Measurements from ENCODE around the gene ZNF521.

The ZNF521 gene

GRCh38 chr18:25102662-25103061 is 249.3 kb downstream of the ZNF521 start:
- H3K4me3 ChIP-seq (ENCODE audit: low read length in 2 of 2) = no peak overlapping the region
- H3K79me1 ChIP-seq (ENCODE audit: low read depth, low read length) = no peaks in the 10 kb centered on the region
- no peak overlapping the region for H2BK5ac ChIP-seq (ENCODE audit: low read length)
- H2BK12ac ChIP-seq (ENCODE audit: low read length) = no peak overlapping the region
- WGBS, 2 donors (ENCODE audit: extremely low coverage in 2 of 2, insufficient read length in 2 of 2, insufficient replicate concordance in 1 of 2) = no CpG with 5 or more reads among the region's 2 CpGs
- no peak overlapping the region for H3K4me2 ChIP-seq (ENCODE audit: insufficient read depth, low read length, poor library complexity, severe bottlenecking)
- no peak overlapping the region for H4K8ac ChIP-seq (ENCODE audit: low read depth, low read length)
- H2AK5ac ChIP-seq (ENCODE audit: low read depth, low read length) = no peak overlapping the region
- H2BK15ac ChIP-seq (ENCODE audit: low read length) = no peak overlapping the region
- no peak overlapping the region for H3K18ac ChIP-seq (ENCODE audit: low read length)
- H3K36me3 ChIP-seq (replicated peaks in 1 of 2; ENCODE audit: control insufficient read depth in 2 of 2, insufficient read depth in 2 of 2, low read length in 2 of 2) = peaks cover 0 to 2% of the 10 kb centered on the region in 2 donors
- H3K27ac ChIP-seq (replicated peaks; ENCODE audit: low read length) = no peak overlapping the region
- no peak overlapping the region for H2BK120ac ChIP-seq (ENCODE audit: low read depth, low read length)
- H3K4me1 ChIP-seq (ENCODE audit: control insufficient read depth in 2 of 2, insufficient read depth in 1 of 2, low read depth in 1 of 2, low read length in 2 of 2) = peaks cover 2 to 14% of the 10 kb centered on the region in 2 donors
- no peak overlapping the region for H3K9ac ChIP-seq (ENCODE audit: low read depth, low read length, poor library complexity)
- no peaks in the 10 kb centered on the region for H3K27me3 ChIP-seq (ENCODE audit: control insufficient read depth in 3 of 3, insufficient read depth in 3 of 3, low read depth in 1 of 3, low read length in 3 of 3)
- no peaks in the 10 kb centered on the region for H3K9me3 ChIP-seq (replicated peaks in 1 of 2; ENCODE audit: control insufficient read depth in 2 of 2, insufficient read depth in 1 of 2, low read depth in 1 of 2, low read length in 2 of 2)
- H3K4ac ChIP-seq (ENCODE audit: low read length) = no peak overlapping the region
- DNase-seq (ENCODE audit: low spot score) = no peak
- H2AFZ ChIP-seq (ENCODE audit: low read length) = no peak overlapping the region
- no peak overlapping the region for H4K91ac ChIP-seq (ENCODE audit: low read depth, low read length, poor library complexity)
- H3K23ac ChIP-seq (ENCODE audit: low read depth, low read length, poor library complexity) = no peak overlapping the region
- H3K14ac ChIP-seq (ENCODE audit: low read length) = no peak overlapping the region

GRCh38 chr18:25100418-25100817 is 251.5 kb downstream of the ZNF521 start:
- WGBS, 2 donors (ENCODE audit: extremely low coverage in 2 of 2, insufficient read length in 2 of 2, insufficient replicate concordance in 1 of 2) = no CpG with 5 or more reads among the region's 3 CpGs
- H3K79me1 ChIP-seq (ENCODE audit: low read depth, low read length) = no peaks in the 10 kb centered on the region
- no peak overlapping the region for H2BK5ac ChIP-seq (ENCODE audit: low read length)

GRCh38 chr18:25099895-25100294 is 252.1 kb downstream of the ZNF521 start:
- Histone ChIP-seq H3K4me3 (ENCODE audit: low read length in 2 of 2) (no peak overlapping the region), H3K36me3 (replicated peaks in 1 of 2; ENCODE audit: control insufficient read depth in 2 of 2, insufficient read depth in 2 of 2, low read length in 2 of 2) (no peaks in the 10 kb centered on the region), H3K79me1 (ENCODE audit: low read depth, low read length) (no peaks in the 10 kb centered on the region), H4K8ac (ENCODE audit: low read depth, low read length) (no peak overlapping the region), H3K27ac (replicated peaks; ENCODE audit: low read length) (no peak overlapping the region), H2AFZ (ENCODE audit: low read length) (no peak overlapping the region), H2BK120ac (ENCODE audit: low read depth, low read length) (no peak overlapping the region), H2BK15ac (ENCODE audit: low read length) (no peak overlapping the region), H4K91ac (ENCODE audit: low read depth, low read length, poor library complexity) (no peak overlapping the region), H2BK5ac (ENCODE audit: low read length) (no peak overlapping the region), H3K18ac (ENCODE audit: low read length) (no peak overlapping the region), H3K4ac (ENCODE audit: low read length) (no peak overlapping the region), H2BK12ac (ENCODE audit: low read length) (no peak overlapping the region), H3K9ac (ENCODE audit: low read depth, low read length, poor library complexity) (no peak overlapping the region), H3K9me3 (replicated peaks in 1 of 2; ENCODE audit: control insufficient read depth in 2 of 2, insufficient read depth in 1 of 2, low read depth in 1 of 2, low read length in 2 of 2) (no peaks in the 10 kb centered on the region), H3K23ac (ENCODE audit: low read depth, low read length, poor library complexity) (no peak overlapping the region), H3K27me3 (ENCODE audit: control insufficient read depth in 3 of 3, insufficient read depth in 3 of 3, low read depth in 1 of 3, low read length in 3 of 3) (no peaks in the 10 kb centered on the region), H3K4me1 (ENCODE audit: control insufficient read depth in 2 of 2, insufficient read depth in 1 of 2, low read depth in 1 of 2, low read length in 2 of 2) (peaks cover 2 to 14% of the 10 kb centered on the region in 2 donors), H3K4me2 (ENCODE audit: insufficient read depth, low read length, poor library complexity, severe bottlenecking) (no peak overlapping the region), H3K14ac (ENCODE audit: low read length) (no peak overlapping the region), H2AK5ac (ENCODE audit: low read depth, low read length) (no peak overlapping the region)
- no CpG with 5 or more reads among the region's 3 CpGs for WGBS, 2 donors (ENCODE audit: extremely low coverage in 2 of 2, insufficient read length in 2 of 2, insufficient replicate concordance in 1 of 2)
- no peak for DNase-seq (ENCODE audit: low spot score)

More at GRCh38 chr18:25100418-25100817, 251.5 kb downstream of the ZNF521 start:
- Histone ChIP-seq H3K9ac (ENCODE audit: low read depth, low read length, poor library complexity) (no peak overlapping the region), H2BK15ac (ENCODE audit: low read length) (no peak overlapping the region), H3K9me3 (replicated peaks in 1 of 2; ENCODE audit: control insufficient read depth in 2 of 2, insufficient read depth in 1 of 2, low read depth in 1 of 2, low read length in 2 of 2) (no peaks in the 10 kb centered on the region), H4K8ac (ENCODE audit: low read depth, low read length) (no peak overlapping the region), H3K4me3 (ENCODE audit: low read length in 2 of 2) (no peak overlapping the region), H3K14ac (ENCODE audit: low read length) (no peak overlapping the region), H3K4me2 (ENCODE audit: insufficient read depth, low read length, poor library complexity, severe bottlenecking) (no peak overlapping the region), H2AFZ (ENCODE audit: low read length) (no peak overlapping the region), H3K23ac (ENCODE audit: low read depth, low read length, poor library complexity) (no peak overlapping the region), H3K18ac (ENCODE audit: low read length) (no peak overlapping the region), H3K4me1 (ENCODE audit: control insufficient read depth in 2 of 2, insufficient read depth in 1 of 2, low read depth in 1 of 2, low read length in 2 of 2) (peaks cover 2 to 14% of the 10 kb centered on the region in 2 donors), H3K27me3 (ENCODE audit: control insufficient read depth in 3 of 3, insufficient read depth in 3 of 3, low read depth in 1 of 3, low read length in 3 of 3) (no peaks in the 10 kb centered on the region), H4K91ac (ENCODE audit: low read depth, low read length, poor library complexity) (no peak overlapping the region), H2BK12ac (ENCODE audit: low read length) (no peak overlapping the region), H3K36me3 (replicated peaks in 1 of 2; ENCODE audit: control insufficient read depth in 2 of 2, insufficient read depth in 2 of 2, low read length in 2 of 2) (no peaks in the 10 kb centered on the region), H3K27ac (replicated peaks; ENCODE audit: low read length) (no peak overlapping the region), H2AK5ac (ENCODE audit: low read depth, low read length) (no peak overlapping the region), H2BK120ac (ENCODE audit: low read depth, low read length) (no peak overlapping the region), H3K4ac (ENCODE audit: low read length) (no peak overlapping the region)
- DNase-seq (ENCODE audit: low spot score) = no peak

GRCh38 chr18:25097569-25098056 is 254.4 kb downstream of the ZNF521 start:
- DNase-seq (ENCODE audit: low spot score) = no peak
- H3K27me3 ChIP-seq (ENCODE audit: control insufficient read depth in 3 of 3, insufficient read depth in 3 of 3, low read depth in 1 of 3, low read length in 3 of 3) = no peaks in the 10 kb centered on the region
- H3K18ac ChIP-seq (ENCODE audit: low read length) = no peak overlapping the region
- H3K9ac ChIP-seq (ENCODE audit: low read depth, low read length, poor library complexity) = no peak overlapping the region
- H2AK5ac ChIP-seq (ENCODE audit: low read depth, low read length) = no peak overlapping the region
- H4K8ac ChIP-seq (ENCODE audit: low read depth, low read length) = no peak overlapping the region
- H3K9me3 ChIP-seq (replicated peaks in 1 of 2; ENCODE audit: control insufficient read depth in 2 of 2, insufficient read depth in 1 of 2, low read depth in 1 of 2, low read length in 2 of 2) = no peaks in the 10 kb centered on the region
- WGBS, 2 donors (ENCODE audit: extremely low coverage in 2 of 2, insufficient read length in 2 of 2, insufficient replicate concordance in 1 of 2) = no CpG with 5 or more reads among the region's 3 CpGs
- no peaks in the 10 kb centered on the region for H3K79me1 ChIP-seq (ENCODE audit: low read depth, low read length)
- no peak overlapping the region for H2BK12ac ChIP-seq (ENCODE audit: low read length)
- no peak overlapping the region for H3K4ac ChIP-seq (ENCODE audit: low read length)
- H3K36me3 ChIP-seq (replicated peaks in 1 of 2; ENCODE audit: control insufficient read depth in 2 of 2, insufficient read depth in 2 of 2, low read length in 2 of 2) = no peaks in the 10 kb centered on the region
- H2BK5ac ChIP-seq (ENCODE audit: low read length) = no peak overlapping the region
- no peak overlapping the region for H4K91ac ChIP-seq (ENCODE audit: low read depth, low read length, poor library complexity)
- H3K23ac ChIP-seq (ENCODE audit: low read depth, low read length, poor library complexity) = no peak overlapping the region
- H3K4me2 ChIP-seq (ENCODE audit: insufficient read depth, low read length, poor library complexity, severe bottlenecking) = no peak overlapping the region
- H3K4me1 ChIP-seq (ENCODE audit: control insufficient read depth in 2 of 2, insufficient read depth in 1 of 2, low read depth in 1 of 2, low read length in 2 of 2) = peaks cover 2 to 8% of the 10 kb centered on the region in 2 donors
- H3K27ac ChIP-seq (replicated peaks; ENCODE audit: low read length) = no peak overlapping the region
- H3K14ac ChIP-seq (ENCODE audit: low read length) = no peak overlapping the region
- H2BK120ac ChIP-seq (ENCODE audit: low read depth, low read length) = no peak overlapping the region
- no peak overlapping the region for H3K4me3 ChIP-seq (ENCODE audit: low read length in 2 of 2)
- no peak overlapping the region for H2BK15ac ChIP-seq (ENCODE audit: low read length)
- no peak overlapping the region for H2AFZ ChIP-seq (ENCODE audit: low read length)
